ENCODE data around the gene ALPL. TPM values are rescaled to one million over a fixed set of nuclear protein-coding genes. Genes with fewer than 3 reads are reported as not detected.

Gene ALPL
- total and polyA plus RNA-seq, 2 donors (not counting 1 experiment from before 2014, with no cell fraction given), result 1.3 to 3.6 TPM

DNA sequence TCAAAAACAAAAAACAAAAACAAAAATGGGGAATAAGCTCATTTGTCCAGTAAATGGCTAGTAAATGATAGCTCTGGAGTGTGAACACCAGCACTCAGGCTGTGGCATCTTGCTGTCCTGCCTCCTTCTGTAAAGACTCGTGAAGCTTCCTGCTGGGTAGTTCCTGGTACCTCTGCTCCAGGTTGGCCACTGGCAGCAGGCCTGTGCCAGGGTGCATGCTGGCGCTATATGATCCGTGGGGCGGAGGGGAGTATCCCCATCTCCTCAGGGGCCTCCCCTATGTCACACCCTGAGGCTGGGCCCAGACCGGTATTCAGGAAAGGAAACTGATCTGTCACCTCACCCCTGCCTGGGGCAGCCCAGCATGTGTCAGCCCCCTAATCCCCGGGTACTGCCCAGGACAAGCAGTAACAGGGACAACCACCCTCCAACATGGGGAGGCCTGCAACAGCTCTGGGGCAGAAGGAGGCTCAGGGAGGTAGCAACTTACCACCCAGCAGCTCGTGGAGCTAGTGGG, 14.1 kb downstream of the ALPL start:
- H2AFZ ChIP-seq (ENCODE audit: low read length), result no peak overlapping the region
- no peak for TF ChIP-seq EZH2 (IDR thresholded peaks at IDR 0.05; ENCODE audit: low read length, missing control alignments)
- TF ChIP-seq, protein P1, sequence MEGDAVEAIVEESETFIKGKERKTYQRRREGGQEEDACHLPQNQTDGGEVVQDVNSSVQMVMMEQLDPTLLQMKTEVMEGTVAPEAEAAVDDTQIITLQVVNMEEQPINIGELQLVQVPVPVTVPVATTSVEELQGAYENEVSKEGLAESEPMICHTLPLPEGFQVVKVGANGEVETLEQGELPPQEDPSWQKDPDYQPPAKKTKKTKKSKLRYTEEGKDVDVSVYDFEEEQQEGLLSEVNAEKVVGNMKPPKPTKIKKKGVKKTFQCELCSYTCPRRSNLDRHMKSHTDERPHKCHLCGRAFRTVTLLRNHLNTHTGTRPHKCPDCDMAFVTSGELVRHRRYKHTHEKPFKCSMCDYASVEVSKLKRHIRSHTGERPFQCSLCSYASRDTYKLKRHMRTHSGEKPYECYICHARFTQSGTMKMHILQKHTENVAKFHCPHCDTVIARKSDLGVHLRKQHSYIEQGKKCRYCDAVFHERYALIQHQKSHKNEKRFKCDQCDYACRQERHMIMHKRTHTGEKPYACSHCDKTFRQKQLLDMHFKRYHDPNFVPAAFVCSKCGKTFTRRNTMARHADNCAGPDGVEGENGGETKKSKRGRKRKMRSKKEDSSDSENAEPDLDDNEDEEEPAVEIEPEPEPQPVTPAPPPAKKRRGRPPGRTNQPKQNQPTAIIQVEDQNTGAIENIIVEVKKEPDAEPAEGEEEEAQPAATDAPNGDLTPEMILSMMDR (conservative IDR thresholded peaks at IDR 0.05 in 1 of 2, IDR thresholded peaks at IDR 0.05 in 1 of 2; ENCODE audit: low read depth in 1 of 2, low read length in 2 of 2), result no peak
- no peak overlapping the region for H3K4me3 ChIP-seq (replicated peaks in 1 of 4; ENCODE audit: control extremely low read depth in 1 of 4, insufficient read depth in 1 of 4, low read depth in 3 of 4, low read length in 4 of 4)
- no peak overlapping the region for H3K4me2 ChIP-seq (ENCODE audit: extremely low read depth, insufficient read depth, low read length)
- H3K27me3 ChIP-seq (ENCODE audit: control insufficient read depth, insufficient read depth, low read length), result no peaks in the 10 kb centered on the region
- H3K79me2 ChIP-seq (ENCODE audit: control insufficient read depth, insufficient read depth, low read length), result no peaks in the 10 kb centered on the region
- H3K36me3 ChIP-seq (ENCODE audit: control insufficient read depth, insufficient read depth, low read length), result no peaks in the 10 kb centered on the region
- no peak overlapping the region for H3K27ac ChIP-seq (ENCODE audit: insufficient read depth, low read length)
- no peaks in the 10 kb centered on the region for H3K4me1 ChIP-seq (ENCODE audit: control insufficient read depth, extremely low read depth, insufficient read depth, low read length)
- no peaks in the 10 kb centered on the region for H3K9me3 ChIP-seq (ENCODE audit: control insufficient read depth, insufficient read depth, low read depth, low read length)
- no peak for DNase-seq (ENCODE audit: low read depth in 2 of 2)
- no peak overlapping the region for H3K9ac ChIP-seq (ENCODE audit: insufficient read depth, low read length)
- no peaks in the 10 kb centered on the region for H4K20me1 ChIP-seq (ENCODE audit: control insufficient read depth, extremely low read depth, insufficient read depth, low read length)

DNA sequence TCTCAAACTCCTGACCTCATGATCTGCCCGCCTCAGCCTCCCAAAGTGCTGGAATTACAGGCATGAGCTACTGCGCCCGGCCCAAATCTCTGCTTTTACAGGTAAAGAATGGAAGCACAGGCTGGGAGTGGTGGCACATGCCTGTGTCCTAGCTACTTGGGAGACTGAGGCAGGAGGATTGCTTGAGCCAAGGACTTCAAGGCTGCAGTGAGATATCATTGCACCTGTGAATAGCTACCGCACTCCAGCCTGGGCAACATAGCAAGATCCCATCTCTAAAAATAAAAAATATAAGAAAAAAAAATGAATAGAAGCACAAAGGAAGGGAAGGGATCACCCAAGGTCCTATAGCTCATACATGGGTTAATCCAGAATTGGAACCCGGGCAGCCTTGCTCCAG, 15.0 kb downstream of the ALPL start:
- Histone ChIP-seq H3K4me1 (ENCODE audit: control insufficient read depth, extremely low read depth, insufficient read depth, low read length) (no peaks in the 10 kb centered on the region), H3K36me3 (ENCODE audit: control insufficient read depth, insufficient read depth, low read length) (no peaks in the 10 kb centered on the region), H3K79me2 (ENCODE audit: control insufficient read depth, insufficient read depth, low read length) (no peaks in the 10 kb centered on the region), H3K4me3 (replicated peaks in 1 of 4; ENCODE audit: control extremely low read depth in 1 of 4, insufficient read depth in 1 of 4, low read depth in 3 of 4, low read length in 4 of 4) (no peak overlapping the region), H4K20me1 (ENCODE audit: control insufficient read depth, extremely low read depth, insufficient read depth, low read length) (no peaks in the 10 kb centered on the region), H2AFZ (ENCODE audit: low read length) (no peak overlapping the region), H3K27me3 (ENCODE audit: control insufficient read depth, insufficient read depth, low read length) (no peaks in the 10 kb centered on the region), H3K4me2 (ENCODE audit: extremely low read depth, insufficient read depth, low read length) (no peak overlapping the region), H3K9me3 (ENCODE audit: control insufficient read depth, insufficient read depth, low read depth, low read length) (no peaks in the 10 kb centered on the region), H3K27ac (ENCODE audit: insufficient read depth, low read length) (no peak overlapping the region), H3K9ac (ENCODE audit: insufficient read depth, low read length) (no peak overlapping the region)
- no peak for DNase-seq (ENCODE audit: low read depth in 2 of 2)
- TF ChIP-seq, protein P1 (conservative IDR thresholded peaks at IDR 0.05 in 1 of 2, IDR thresholded peaks at IDR 0.05 in 1 of 2; ENCODE audit: low read depth in 1 of 2, low read length in 2 of 2), result no peak
- TF ChIP-seq EZH2 (IDR thresholded peaks at IDR 0.05; ENCODE audit: low read length, missing control alignments), result no peak

DNA sequence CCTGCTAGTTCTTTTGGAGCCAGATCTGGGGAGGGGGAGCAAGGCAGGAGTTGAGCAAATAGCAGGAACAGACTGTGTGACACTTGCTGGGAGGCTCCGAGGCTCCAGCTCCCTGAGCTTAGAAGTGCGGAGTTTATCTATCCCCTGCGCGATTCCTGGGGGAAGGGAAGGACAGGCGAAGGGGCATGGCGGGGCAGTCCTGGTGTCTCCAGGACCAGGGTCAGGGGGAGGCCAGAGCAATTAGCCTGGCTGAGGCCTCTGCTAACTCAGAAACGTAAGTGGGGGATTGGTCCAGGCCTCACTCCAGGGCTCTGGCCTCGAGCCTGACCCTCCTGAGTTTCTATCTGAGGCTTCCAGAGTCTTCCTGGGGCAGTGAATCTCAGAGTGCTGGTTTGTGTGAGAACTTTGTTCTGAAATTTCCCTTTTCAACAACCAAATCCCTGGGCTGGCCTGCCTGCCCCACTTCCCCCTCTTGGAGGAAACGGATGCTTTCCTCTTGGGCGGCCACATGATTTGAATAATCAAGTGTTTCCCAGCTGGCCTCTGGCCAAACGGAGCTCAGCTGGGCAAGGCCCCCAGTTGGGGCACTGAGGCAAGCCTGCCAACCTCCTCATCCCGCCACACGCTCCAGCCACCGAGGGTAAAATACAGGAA, 15.6 kb downstream of the ALPL start:
- H3K4me2 ChIP-seq (ENCODE audit: extremely low read depth, insufficient read depth, low read length), result no peak overlapping the region
- no peak overlapping the region for H2AFZ ChIP-seq (ENCODE audit: low read length)
- H3K27me3 ChIP-seq (ENCODE audit: control insufficient read depth, insufficient read depth, low read length), result no peaks in the 10 kb centered on the region
- TF ChIP-seq, protein P1 (conservative IDR thresholded peaks at IDR 0.05 in 1 of 2, IDR thresholded peaks at IDR 0.05 in 1 of 2; ENCODE audit: low read depth in 1 of 2, low read length in 2 of 2), result no peak
- no peak for TF ChIP-seq EZH2 (IDR thresholded peaks at IDR 0.05; ENCODE audit: low read length, missing control alignments)
- no peaks in the 10 kb centered on the region for H3K79me2 ChIP-seq (ENCODE audit: control insufficient read depth, insufficient read depth, low read length)
- H3K4me1 ChIP-seq (ENCODE audit: control insufficient read depth, extremely low read depth, insufficient read depth, low read length), result no peaks in the 10 kb centered on the region
- no peak for DNase-seq (ENCODE audit: low read depth in 2 of 2)
- H3K4me3 ChIP-seq (replicated peaks in 1 of 4; ENCODE audit: control extremely low read depth in 1 of 4, insufficient read depth in 1 of 4, low read depth in 3 of 4, low read length in 4 of 4), result no peak overlapping the region
- no peak overlapping the region for H3K9ac ChIP-seq (ENCODE audit: insufficient read depth, low read length)
- no peak overlapping the region for H3K27ac ChIP-seq (ENCODE audit: insufficient read depth, low read length)
- H4K20me1 ChIP-seq (ENCODE audit: control insufficient read depth, extremely low read depth, insufficient read depth, low read length), result no peaks in the 10 kb centered on the region
- H3K9me3 ChIP-seq (ENCODE audit: control insufficient read depth, insufficient read depth, low read depth, low read length), result no peaks in the 10 kb centered on the region
- no peaks in the 10 kb centered on the region for H3K36me3 ChIP-seq (ENCODE audit: control insufficient read depth, insufficient read depth, low read length)

Data from fibroblast of lung (primary cell).